Lower leg skin (tissue), 4 donors: ENCODE results near the gene PLEKHA8. TPM values are rescaled to one million over a fixed set of nuclear protein-coding genes. Genes with fewer than 3 reads are reported as not detected.

ENCODE experiments used
- DNase-seq, 2 donors: peaks; one replicate each; pipeline ENCODE4 v3.0.0-alpha.2; 2019; ENCODE audit warnings: low spot score in 2 of 2
- H3K4me3 ChIP-seq: fragments of 200-600 bp; sonication (generic); 2 replicates; pipeline ENCODE4 v1.5.1; 2017; ENCODE audit warnings: mild to moderate bottlenecking, low read depth; ENCODE audit not compliant: poor library complexity, severe bottlenecking
- POLR2A ChIP-seq, 2 donors: fragments of 450-650 bp; IDR thresholded peaks; one replicate each; pipeline ENCODE4 v1.6.1; 2016 to 2017; ENCODE audit warnings: antibody characterized with exemption in 2 of 2, mild to moderate bottlenecking in 1 of 2, moderate library complexity in 1 of 2
- WGBS, 2 donors: methylation state at CpG; one replicate each; pipeline ENCODE4 v1.1.5; 2018; 5-methylcytosine and 5-hydroxymethylcytosine counted together
- intact Hi-C: fragments of 100-400 bp; cut with DNase I; formaldehyde crosslinking; loops from one replicate; pipeline ENCODE4 v1.15.0; 2023; ENCODE audit warnings: low total_unique reads
- total RNA-seq, 4 donors: library from RNA; depleted of rRNA; stranded (reverse); fragments of >200 nt; gene quantifications; one replicate each; pipeline ENCODE4 v1.1.0, GENCODE V29; 2016
- TF ChIP-seq, protein P1 (sequence below), 3 donors: fragments of 450-650 bp; IDR thresholded peaks; one replicate each; pipeline ENCODE4 v1.5.1; 2016; ENCODE audit warnings: antibody characterized with exemption in 3 of 3, mild to moderate bottlenecking in 3 of 3, moderate library complexity in 2 of 3

PLEKHA8 gene
- total RNA-seq, 4 donors from 2014 or later = 6.0 to 10.9 (median 6.5) TPM

DNA sequence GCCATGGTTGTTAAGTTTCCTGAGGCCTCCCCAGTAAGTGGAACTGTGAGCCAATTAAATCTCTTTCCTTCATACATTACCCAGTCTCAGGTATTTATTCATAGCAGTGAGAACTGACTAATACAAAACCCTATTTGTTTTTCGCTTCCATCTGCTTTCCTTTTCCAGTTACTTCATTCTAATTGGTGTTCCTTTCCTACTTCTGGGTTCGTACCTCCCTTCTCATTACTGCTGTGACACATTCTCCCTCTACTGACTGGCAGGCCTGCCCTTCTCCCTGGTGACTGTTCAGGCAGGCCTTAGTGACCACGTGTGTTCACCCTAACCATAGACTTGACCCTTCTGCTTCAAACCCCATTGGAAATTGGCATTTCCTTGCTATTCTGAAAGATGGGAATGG is 144.2 kb downstream of the PLEKHA8 start:
- no peak for DNase-seq
- H3K4me3 ChIP-seq = no peak overlapping the region
- TF ChIP-seq, protein P1, sequence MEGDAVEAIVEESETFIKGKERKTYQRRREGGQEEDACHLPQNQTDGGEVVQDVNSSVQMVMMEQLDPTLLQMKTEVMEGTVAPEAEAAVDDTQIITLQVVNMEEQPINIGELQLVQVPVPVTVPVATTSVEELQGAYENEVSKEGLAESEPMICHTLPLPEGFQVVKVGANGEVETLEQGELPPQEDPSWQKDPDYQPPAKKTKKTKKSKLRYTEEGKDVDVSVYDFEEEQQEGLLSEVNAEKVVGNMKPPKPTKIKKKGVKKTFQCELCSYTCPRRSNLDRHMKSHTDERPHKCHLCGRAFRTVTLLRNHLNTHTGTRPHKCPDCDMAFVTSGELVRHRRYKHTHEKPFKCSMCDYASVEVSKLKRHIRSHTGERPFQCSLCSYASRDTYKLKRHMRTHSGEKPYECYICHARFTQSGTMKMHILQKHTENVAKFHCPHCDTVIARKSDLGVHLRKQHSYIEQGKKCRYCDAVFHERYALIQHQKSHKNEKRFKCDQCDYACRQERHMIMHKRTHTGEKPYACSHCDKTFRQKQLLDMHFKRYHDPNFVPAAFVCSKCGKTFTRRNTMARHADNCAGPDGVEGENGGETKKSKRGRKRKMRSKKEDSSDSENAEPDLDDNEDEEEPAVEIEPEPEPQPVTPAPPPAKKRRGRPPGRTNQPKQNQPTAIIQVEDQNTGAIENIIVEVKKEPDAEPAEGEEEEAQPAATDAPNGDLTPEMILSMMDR (IDR thresholded peaks at IDR 0.05) = no peak
- TF ChIP-seq POLR2A (IDR thresholded peaks at IDR 0.05) = no peak
- 31 to 38% methylated on average over 3 of the region's 3 CpGs for WGBS, 2 donors
- intact Hi-C loops = no loop called here

DNA sequence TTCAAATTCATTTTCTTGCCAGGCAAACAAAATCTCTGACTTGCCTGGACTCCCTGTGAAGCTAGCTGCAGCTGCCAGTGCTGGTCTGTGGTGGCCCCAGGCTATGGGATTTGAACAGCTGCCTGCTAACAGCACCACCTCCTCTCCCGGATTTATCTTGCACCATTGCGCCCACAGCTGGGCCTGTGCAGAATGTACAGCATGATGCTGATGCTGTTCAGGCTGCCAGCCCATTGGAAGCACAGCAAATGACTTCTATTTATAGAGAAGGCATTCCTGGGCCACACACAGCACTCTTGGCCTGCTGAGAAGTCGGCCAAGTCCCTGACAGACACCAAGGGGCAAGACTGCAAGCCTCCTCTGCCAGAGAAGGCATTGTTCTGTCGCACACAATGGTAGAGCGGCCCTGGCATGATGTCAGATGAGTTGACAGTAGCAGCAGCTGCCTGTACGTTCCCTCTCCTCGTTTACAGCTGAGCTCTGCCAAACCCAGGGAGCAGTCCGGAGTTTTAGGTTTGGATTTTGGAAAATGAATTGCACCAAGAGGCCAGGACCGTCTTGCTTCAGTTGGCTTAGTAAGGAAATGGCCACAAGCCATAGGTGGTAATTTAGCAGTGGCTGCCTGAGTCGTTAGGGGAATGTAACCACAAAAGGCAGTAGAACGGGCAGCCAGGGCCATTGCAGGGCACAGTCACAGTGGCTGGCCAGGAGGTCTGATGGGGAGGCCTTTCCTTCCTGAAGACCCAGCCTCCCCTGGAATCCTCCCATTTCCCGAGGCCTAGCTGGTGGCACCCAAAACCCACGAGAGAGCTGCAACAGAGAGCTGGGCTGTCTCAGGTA is 145.1 kb downstream of the PLEKHA8 start:
- 22 to 32% methylated on average over 13 of the region's 13 CpGs for WGBS, 2 donors
- H3K4me3 ChIP-seq = no peak overlapping the region
- TF ChIP-seq, protein P1 (IDR thresholded peaks at IDR 0.05) = no peak
- TF ChIP-seq POLR2A (IDR thresholded peaks at IDR 0.05) = no peak
- intact Hi-C loops = no loop called here
- peak; percentile 84 to 93 for DNase-seq

DNA sequence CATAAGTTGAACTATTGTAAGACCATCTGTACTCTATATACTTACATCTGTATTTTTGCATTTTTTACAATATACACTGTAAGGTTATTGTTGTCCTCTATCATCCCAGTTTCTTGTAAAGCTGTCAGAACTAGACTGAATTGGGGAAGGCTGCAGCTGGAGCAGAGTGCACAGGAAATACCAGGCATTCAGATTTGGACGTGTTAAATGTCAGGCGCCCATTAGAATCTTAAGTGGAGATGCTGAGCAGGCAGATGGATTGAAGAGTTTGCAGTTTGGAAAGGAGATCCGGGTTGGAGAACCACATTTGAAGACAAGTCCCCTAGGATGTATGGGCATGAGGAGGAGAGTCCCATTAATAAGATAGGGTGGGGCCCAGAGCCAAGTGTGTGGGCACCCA is 147.0 kb downstream of the PLEKHA8 start:
- WGBS, 2 donors = 52 to 64% methylated on average over 3 of the region's 3 CpGs
- TF ChIP-seq, protein P1 (IDR thresholded peaks at IDR 0.05) = no peak
- no peak for TF ChIP-seq POLR2A (IDR thresholded peaks at IDR 0.05)
- intact Hi-C loops = no loop called here
- DNase-seq = no peak
- no peak overlapping the region for H3K4me3 ChIP-seq

DNA sequence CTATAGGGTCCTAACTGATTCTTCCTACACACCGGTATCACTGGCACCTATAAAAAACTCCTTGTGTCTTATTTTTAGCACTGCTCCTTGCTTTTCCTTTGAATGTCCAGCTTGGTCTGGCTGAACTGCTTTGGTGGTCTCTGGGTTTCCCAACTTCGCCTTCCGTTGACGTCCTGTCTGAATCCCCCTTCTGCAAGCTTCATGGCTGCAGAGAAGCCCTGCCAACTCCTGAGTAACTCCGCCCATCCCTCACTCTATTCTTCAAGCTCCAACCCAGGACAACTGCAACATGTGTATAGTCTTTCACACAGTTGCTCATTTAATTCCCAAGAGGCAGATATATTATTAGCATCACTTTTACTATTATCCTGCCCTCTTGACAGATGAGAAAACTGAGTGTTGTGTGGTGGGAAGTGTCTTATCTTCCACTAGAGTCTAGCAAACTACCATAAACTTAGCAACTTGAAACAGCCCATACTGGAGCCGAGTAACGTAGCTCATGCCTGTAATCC is 147.5 kb downstream of the PLEKHA8 start:
- no peak overlapping the region for H3K4me3 ChIP-seq
- intact Hi-C loops = no loop called here
- no peak for DNase-seq
- 87 to 88% methylated on average over 7 of the region's 7 CpGs for WGBS, 2 donors
- no peak for TF ChIP-seq POLR2A (IDR thresholded peaks at IDR 0.05)
- TF ChIP-seq, protein P1 (IDR thresholded peaks at IDR 0.05) = no peak

DNA sequence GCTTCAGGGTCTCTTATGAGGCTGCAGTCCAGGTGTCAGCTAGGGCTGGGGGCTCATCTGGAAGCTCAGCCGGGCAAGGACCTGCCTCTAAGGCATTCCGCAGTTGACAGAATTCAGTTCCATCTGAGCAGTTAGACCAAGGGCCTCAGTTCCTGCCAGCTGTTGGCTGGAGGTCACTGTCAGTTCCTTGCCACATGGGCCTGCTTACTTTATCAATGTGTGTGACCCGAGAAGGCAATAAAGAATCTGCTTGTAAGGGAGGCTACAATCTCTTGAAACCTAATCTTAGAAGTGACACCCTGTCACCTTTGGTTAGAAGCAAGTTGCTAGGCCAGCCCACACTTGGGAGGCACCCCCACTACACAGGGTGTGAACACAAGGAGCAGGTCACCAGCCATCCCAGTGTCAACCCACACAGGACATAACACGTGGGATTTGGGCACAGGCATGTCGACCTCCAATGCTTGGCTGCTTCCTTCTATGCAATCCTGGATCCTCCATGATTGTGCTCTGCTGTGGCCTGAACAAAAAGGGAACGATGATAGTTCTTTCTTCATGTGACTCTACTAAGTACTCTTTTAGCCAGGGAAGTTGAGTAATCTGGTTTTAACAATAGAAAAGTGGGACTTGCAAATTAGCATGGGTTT is 148.4 kb downstream of the PLEKHA8 start:
- peak in 1 of 2 donors; percentile 81 for DNase-seq
- no peak overlapping the region for H3K4me3 ChIP-seq
- intact Hi-C loops = no loop called here
- WGBS, 2 donors = 71 to 73% methylated on average over 6 of the region's 6 CpGs
- TF ChIP-seq POLR2A (IDR thresholded peaks at IDR 0.05) = no peak
- TF ChIP-seq, protein P1 (IDR thresholded peaks at IDR 0.05) = no peak
